Esophagus squamous epithelium (tissue), 5 donors: ENCODE data around the gene CTIF. TPM values are rescaled to one million over a fixed set of nuclear protein-coding genes. Genes with fewer than 3 reads are reported as not detected.

Source experiments
- DNase-seq: peaks from one replicate; lab custom pipeline; 2025; lab: John Stamatoyannopoulos, UW
- H3K27ac ChIP-seq, 4 donors: fragments of 200-600 bp; sonication (generic); one replicate each; pipeline ENCODE4 v1.5.1; 2016 to 2019; ENCODE audit warnings: mild to moderate bottlenecking in 1 of 4
- H3K27me3 ChIP-seq, 4 donors: fragments of 200-600 bp; sonication (generic); 1 replicate in 3 of 4; 2 replicates in 1 of 4; pipeline versions ENCODE4 v1.5.1 to v1.6.0; 2017 to 2021; ENCODE audit warnings: antibody characterized with exemption in 1 of 4
- H3K36me3 ChIP-seq, 3 donors: fragments of 200-600 bp; sonication (generic); one replicate each; pipeline ENCODE4 v1.5.1; 2016 to 2019
- H3K4me1 ChIP-seq, 3 donors: fragments of 200-600 bp; sonication (generic); one replicate each; pipeline ENCODE4 v1.5.1; 2017 to 2019
- H3K4me3 ChIP-seq, 4 donors: fragments of 200-600 bp; sonication (generic); 1 replicate in 3 of 4; 2 replicates in 1 of 4; pipeline ENCODE4 v1.5.1; 2016 to 2019; ENCODE audit warnings: mild to moderate bottlenecking in 2 of 4, moderate library complexity in 1 of 4
- H3K9me3 ChIP-seq, 3 donors: fragments of 200-600 bp; sonication (generic); one replicate each; pipeline ENCODE4 v1.5.1; 2016 to 2019
- POLR2A ChIP-seq, 4 donors: fragments of 450-650 bp; IDR thresholded peaks; one replicate each; pipeline ENCODE4 v1.6.1; 2017; ENCODE audit warnings: antibody characterized with exemption in 4 of 4, mild to moderate bottlenecking in 4 of 4, moderate library complexity in 3 of 4
- WGBS, 2 donors: methylation state at CpG; one replicate each; pipeline ENCODE4 v1.1.5; 2018; 5-methylcytosine and 5-hydroxymethylcytosine counted together
- intact Hi-C: fragments of 100-400 bp; cut with DNase I; formaldehyde crosslinking; loops from one replicate; pipeline ENCODE4 v1.15.0; 2022
- total RNA-seq, 4 donors: library from RNA; depleted of rRNA; stranded (reverse); fragments of >200 nt; gene quantifications; one replicate each; pipeline ENCODE4 v1.1.0, GENCODE V29; 2016
- TF ChIP-seq, protein P1 (sequence below), 6 experiments: fragments of 450-650 bp in 4 of 6; fragments of 200-600 bp in 2 of 6; sonication (generic) in 2 of 6; IDR thresholded peaks; one replicate each; pipeline ENCODE4 v1.5.1; 2016 to 2019; ENCODE audit warnings: antibody characterized with exemption in 6 of 6, mild to moderate bottlenecking in 4 of 6, moderate library complexity in 4 of 6
- donor health status: DM: yes; HTN: yes; CAD: no.

CTIF gene
- total RNA-seq, 4 donors from 2014 or later = 4.7 to 24.2 (median 10.2) TPM

DNA sequence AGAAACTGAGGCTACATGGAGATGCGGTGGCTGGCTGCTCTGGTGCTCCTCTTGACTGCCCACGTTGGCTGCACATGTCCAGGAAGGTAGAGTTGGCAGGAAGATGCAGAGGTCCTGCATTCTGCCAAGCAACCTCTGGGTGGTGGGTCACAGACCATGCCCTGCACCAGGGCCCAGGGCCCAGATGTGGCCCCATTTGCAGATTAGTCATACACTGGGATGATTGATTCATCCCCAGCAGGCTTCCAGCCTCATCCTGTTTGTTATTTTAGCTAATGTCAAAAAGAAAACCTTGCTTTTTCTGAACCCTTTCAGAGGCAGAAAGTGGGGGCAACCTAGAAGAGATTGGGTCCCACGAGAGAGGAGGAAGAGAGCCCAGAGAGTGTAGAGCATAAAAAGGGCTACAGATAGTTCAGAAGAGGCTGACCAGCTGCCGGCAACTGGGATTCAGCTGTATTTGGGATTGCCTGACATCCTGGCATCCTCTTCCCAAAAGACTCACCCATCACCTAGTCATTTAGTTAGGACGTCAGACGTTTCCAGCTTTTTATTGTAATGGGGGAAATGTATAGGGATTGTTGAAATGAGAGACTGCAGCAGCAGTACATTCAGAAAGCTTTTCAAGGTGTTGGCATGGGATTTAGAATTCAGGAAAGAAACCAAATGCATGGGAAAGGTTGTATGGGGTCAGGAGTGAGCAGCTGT lies 101.9 kb downstream of the CTIF start:
- TF ChIP-seq, protein P1, sequence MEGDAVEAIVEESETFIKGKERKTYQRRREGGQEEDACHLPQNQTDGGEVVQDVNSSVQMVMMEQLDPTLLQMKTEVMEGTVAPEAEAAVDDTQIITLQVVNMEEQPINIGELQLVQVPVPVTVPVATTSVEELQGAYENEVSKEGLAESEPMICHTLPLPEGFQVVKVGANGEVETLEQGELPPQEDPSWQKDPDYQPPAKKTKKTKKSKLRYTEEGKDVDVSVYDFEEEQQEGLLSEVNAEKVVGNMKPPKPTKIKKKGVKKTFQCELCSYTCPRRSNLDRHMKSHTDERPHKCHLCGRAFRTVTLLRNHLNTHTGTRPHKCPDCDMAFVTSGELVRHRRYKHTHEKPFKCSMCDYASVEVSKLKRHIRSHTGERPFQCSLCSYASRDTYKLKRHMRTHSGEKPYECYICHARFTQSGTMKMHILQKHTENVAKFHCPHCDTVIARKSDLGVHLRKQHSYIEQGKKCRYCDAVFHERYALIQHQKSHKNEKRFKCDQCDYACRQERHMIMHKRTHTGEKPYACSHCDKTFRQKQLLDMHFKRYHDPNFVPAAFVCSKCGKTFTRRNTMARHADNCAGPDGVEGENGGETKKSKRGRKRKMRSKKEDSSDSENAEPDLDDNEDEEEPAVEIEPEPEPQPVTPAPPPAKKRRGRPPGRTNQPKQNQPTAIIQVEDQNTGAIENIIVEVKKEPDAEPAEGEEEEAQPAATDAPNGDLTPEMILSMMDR (IDR thresholded peaks at IDR 0.05) = no peak
- no peak for TF ChIP-seq POLR2A (IDR thresholded peaks at IDR 0.05)
- DNase-seq = no peak
- intact Hi-C loops = no loop called here
- 66 to 67% methylated on average over 4 to 6 of the region's 6 CpGs for WGBS, 2 donors
- no peaks in the 10 kb centered on the region for H3K4me1 ChIP-seq
- no peak overlapping the region for H3K27ac ChIP-seq
- H3K27me3 ChIP-seq = no peaks in the 10 kb centered on the region
- H3K9me3 ChIP-seq = no peaks in the 10 kb centered on the region
- peaks cover 0 to 28% (median 0%) of the 10 kb centered on the region in 3 donors for H3K36me3 ChIP-seq
- no peak overlapping the region for H3K4me3 ChIP-seq

DNA sequence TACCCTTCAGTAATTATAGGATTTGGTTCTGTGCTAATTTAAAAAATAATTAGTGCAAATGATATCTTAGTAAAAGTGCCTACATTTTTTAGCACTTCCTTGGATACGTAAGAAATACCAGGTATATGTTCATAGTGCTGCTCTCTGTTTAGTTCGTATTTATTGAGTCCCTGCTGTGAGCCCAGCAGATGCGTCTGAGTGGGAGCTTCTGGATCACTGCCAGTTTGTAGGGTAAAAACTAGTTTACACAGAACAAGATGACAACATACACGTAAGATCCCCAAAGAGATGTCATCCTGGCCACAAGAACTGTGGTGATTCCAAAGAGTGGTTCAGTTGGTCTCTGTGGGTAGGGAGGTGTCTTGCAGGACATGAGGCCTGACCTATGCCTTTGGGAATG lies 103.2 kb downstream of the CTIF start:
- Histone ChIP-seq H3K4me1 (no peaks in the 10 kb centered on the region), H3K4me3 (no peak overlapping the region), H3K36me3 (peaks cover 0 to 26% (median 0%) of the 10 kb centered on the region in 3 donors), H3K9me3 (no peaks in the 10 kb centered on the region), H3K27me3 (no peaks in the 10 kb centered on the region), H3K27ac (no peak overlapping the region)
- TF ChIP-seq, protein P1 (IDR thresholded peaks at IDR 0.05) = no peak
- TF ChIP-seq POLR2A (IDR thresholded peaks at IDR 0.05) = no peak
- 91 to 92% methylated on average over 4 of the region's 4 CpGs for WGBS, 2 donors
- DNase-seq = no peak
- intact Hi-C loops = no loop called here

DNA sequence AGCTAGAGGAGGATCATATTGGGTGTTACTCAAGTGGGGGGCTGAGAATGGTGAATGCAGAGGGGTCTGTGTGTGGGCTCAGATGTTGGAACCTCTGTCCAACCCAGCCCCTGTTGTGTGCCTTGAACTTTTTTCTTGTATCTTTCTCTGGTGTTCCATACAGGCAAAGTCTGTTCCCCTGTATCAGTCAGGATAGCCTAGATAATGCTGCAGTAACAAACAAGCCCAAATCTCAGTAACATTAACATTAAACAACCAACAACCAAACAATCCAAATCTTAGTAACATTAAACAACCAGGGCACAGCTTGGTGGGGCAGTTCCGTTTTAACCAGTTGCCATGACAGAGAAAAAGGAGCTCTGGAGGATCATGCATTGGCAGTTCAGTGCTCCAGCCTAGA lies 103.7 kb downstream of the CTIF start:
- intact Hi-C loops = no loop called here
- WGBS, 2 donors = 100% methylated on average over 1 of the region's 1 CpG
- TF ChIP-seq POLR2A (IDR thresholded peaks at IDR 0.05) = no peak
- TF ChIP-seq, protein P1 (IDR thresholded peaks at IDR 0.05) = no peak
- no peak overlapping the region for H3K4me3 ChIP-seq
- peaks cover 0 to 20% (median 0%) of the 10 kb centered on the region in 3 donors for H3K36me3 ChIP-seq
- H3K9me3 ChIP-seq = no peaks in the 10 kb centered on the region
- no peak overlapping the region for H3K27ac ChIP-seq
- no peak for DNase-seq
- H3K27me3 ChIP-seq = no peaks in the 10 kb centered on the region
- no peaks in the 10 kb centered on the region for H3K4me1 ChIP-seq

DNA sequence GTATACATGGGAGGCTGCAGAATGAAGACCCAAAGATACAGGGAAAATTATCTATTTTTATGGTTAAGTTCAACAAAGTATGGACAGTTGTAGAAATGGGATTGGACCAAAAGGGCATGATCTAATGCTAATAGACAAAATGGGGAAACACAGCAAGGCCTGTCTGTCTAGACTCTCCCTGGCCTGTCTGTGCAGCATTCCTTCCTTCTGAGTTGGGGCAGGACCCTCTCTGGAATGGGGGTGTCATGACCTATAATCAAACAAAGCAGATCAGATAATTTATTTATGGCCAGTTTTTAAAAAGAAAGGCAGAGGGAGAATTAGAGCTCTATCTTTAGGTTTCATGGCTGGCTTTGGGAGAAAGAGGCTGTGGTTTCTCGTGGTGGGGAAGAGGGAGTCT lies 104.4 kb downstream of the CTIF start:
- no peak overlapping the region for H3K27ac ChIP-seq
- intact Hi-C loops = no loop called here
- no peak overlapping the region for H3K4me3 ChIP-seq
- H3K9me3 ChIP-seq = no peaks in the 10 kb centered on the region
- H3K36me3 ChIP-seq = peaks cover 0 to 14% (median 0%) of the 10 kb centered on the region in 3 donors
- 80 to 83% methylated on average over 1 of the region's 1 CpG for WGBS, 2 donors
- no peaks in the 10 kb centered on the region for H3K4me1 ChIP-seq
- no peak for DNase-seq
- no peaks in the 10 kb centered on the region for H3K27me3 ChIP-seq
- no peak for TF ChIP-seq POLR2A (IDR thresholded peaks at IDR 0.05)

DNA sequence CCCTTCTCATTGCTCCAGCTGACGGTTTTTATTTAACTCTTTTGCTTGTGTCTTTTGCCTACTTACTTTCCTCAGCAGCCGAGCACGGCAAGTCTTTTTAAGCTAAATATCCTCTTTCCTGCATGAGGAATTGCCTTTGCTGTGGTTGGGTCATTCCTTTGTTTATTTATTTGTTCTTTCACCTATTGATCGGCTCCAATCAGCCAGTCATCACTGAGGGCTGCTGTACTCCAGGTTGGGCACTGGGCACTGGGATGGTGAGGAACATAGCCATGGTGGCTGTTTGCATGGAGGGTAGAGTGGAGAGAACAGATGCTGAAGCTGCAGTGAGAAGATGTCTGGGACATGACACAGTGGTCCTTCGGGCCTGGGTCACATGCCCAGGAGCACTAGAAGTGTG lies 105.2 kb downstream of the CTIF start:
- H3K9me3 ChIP-seq = no peaks in the 10 kb centered on the region
- DNase-seq = no peak
- no peak overlapping the region for H3K4me3 ChIP-seq
- H3K27ac ChIP-seq = no peak overlapping the region
- intact Hi-C loops = no loop called here
- H3K27me3 ChIP-seq = no peaks in the 10 kb centered on the region
- no peak for TF ChIP-seq POLR2A (IDR thresholded peaks at IDR 0.05)
- TF ChIP-seq, protein P1 (IDR thresholded peaks at IDR 0.05) = no peak
- H3K4me1 ChIP-seq = no peaks in the 10 kb centered on the region
- peaks cover 0 to 6% (median 0%) of the 10 kb centered on the region in 3 donors for H3K36me3 ChIP-seq
- WGBS, 2 donors = 87 to 92% methylated on average over 5 of the region's 5 CpGs
